HL-60 (cell line): Measurements from ENCODE around the gene ATP5MC3.

Experiments
- DNase-seq, 2 experiments: peaks; one replicate each; pipeline ENCODE4 v3.0.0-alpha.2; 2010 to 2020; ENCODE audit warnings: low read depth in 1 of 2, low spot score in 1 of 2
- H3K27ac ChIP-seq: fragments of 250-450 bp; sonication (Bioruptor Pico); replicated peaks from 2 replicates; pipeline ENCODE4 v1.5.1; 2020; ENCODE audit warnings: mild to moderate bottlenecking, moderate library complexity
- H3K27me3 ChIP-seq: fragments of 250-450 bp; sonication (Bioruptor Pico); 2 replicates; pipeline ENCODE4 v1.5.1; 2021; ENCODE audit warnings: mild to moderate bottlenecking, moderate library complexity; ENCODE audit not compliant: insufficient read depth, poor library complexity, severe bottlenecking
- H3K4me3 ChIP-seq: replicated peaks from 2 replicates; pipeline ENCODE4 v1.5.1; 2011; ENCODE audit warnings: mild to moderate bottlenecking, control low read depth, low read length; ENCODE audit not compliant: insufficient read depth
- CTCF ChIP-seq: IDR thresholded peaks from one replicate; pipeline ENCODE4 v1.5.1; 2011; ENCODE audit warnings: low read length, control low read depth, inconsistent platforms; ENCODE audit not compliant: insufficient read depth
- GABPA ChIP-seq: IDR thresholded peaks from 2 replicates; pipeline ENCODE4 v1.6.1; 2012; ENCODE audit warnings: low read depth
- POLR2AphosphoS5 ChIP-seq: IDR thresholded peaks from 2 replicates; pipeline ENCODE4 v1.6.1; 2012; ENCODE audit warnings: low read depth
- REST ChIP-seq: IDR thresholded peaks from 2 replicates; pipeline ENCODE4 v1.6.1; 2012; ENCODE audit warnings: low read depth; ENCODE audit not compliant: insufficient replicate concordance
- SPI1 ChIP-seq: IDR thresholded peaks from 2 replicates; pipeline ENCODE4 v1.6.1; 2012; ENCODE audit warnings: low read depth, mild to moderate bottlenecking, borderline replicate concordance

ATP5MC3 gene

DNA sequence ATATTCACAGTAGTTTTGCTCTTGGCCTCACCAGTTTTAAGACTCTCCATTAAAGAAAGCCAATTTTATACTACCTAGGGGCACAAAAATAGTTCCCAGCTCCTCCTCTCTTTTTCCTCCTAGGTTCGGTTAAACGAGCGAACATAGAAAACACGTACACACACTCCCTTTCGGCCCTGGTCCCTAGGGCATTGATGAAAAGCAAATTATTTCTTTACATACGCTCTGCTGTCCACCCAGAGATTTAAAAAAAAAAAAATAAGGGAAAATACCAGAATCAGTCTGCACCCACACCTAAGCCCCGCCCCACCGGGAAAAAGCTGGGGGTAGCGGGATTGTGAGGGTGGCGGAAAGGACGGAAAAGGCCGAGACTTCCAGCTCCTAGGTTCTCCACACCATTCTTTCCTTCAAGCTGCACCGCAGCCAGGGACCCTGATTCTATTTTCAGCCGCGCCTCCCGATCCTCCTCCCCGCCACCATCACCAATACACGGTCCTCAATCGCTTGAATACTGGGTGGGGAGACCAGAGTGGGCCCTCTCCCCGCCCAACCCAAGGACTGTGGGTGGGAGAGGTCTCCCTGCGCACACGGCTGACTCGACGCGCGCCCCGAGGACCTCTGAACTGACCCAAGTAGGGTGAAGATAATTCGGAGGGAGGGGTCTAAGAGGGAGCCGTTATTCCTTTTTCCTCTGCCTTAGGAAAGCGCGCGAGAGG, 14.3 kb downstream of the ATP5MC3 start:
- Histone ChIP-seq H3K27ac (peak overlapping the region; percentile 97), H3K4me3 (peak overlapping the region; percentile 76), H3K27me3 (no peaks in the 10 kb centered on the region)
- peak in 1 of 2 experiments; percentile 5 for DNase-seq
- TF ChIP-seq REST: no peak
- no peak for TF ChIP-seq POLR2AphosphoS5
- no peak for TF ChIP-seq SPI1
- no peak for TF ChIP-seq GABPA
- TF ChIP-seq CTCF: no peak

DNA sequence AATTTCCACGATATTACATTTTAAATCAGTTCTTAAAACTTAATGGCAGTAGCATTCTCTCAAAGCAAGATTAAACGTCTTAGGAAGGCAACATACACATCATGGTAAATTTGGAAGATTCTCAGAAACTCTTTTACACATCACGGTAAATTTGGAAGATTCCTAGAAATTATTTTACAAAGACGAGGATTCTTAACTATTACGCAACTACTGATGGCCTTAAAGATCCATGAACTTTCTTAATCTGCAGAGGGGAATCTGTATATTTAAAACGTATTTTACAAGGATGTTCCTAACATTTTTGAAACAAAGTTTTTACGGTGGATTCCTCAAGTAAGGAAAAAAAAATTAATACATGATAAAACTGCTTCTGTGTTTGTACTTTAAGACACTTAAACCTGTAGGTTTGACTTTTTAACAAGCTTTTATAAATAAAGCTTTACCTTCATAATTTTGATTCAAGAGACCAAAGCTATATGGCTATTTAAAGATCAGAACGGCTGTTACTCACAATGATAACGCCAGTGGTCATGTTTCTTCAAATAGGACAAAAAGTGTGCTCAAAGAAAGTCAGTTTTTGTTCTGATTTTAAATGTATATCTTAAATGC, 15.2 kb downstream of the ATP5MC3 start:
- H3K4me3 ChIP-seq: peak overlapping the region; percentile 76
- no peak for DNase-seq
- no peaks in the 10 kb centered on the region for H3K27me3 ChIP-seq
- no peak for TF ChIP-seq REST
- TF ChIP-seq GABPA: no peak
- TF ChIP-seq POLR2AphosphoS5: no peak
- no peak for TF ChIP-seq CTCF
- TF ChIP-seq SPI1: no peak
- H3K27ac ChIP-seq: no peak overlapping the region; the same call in 1 of the 2 replicates

DNA sequence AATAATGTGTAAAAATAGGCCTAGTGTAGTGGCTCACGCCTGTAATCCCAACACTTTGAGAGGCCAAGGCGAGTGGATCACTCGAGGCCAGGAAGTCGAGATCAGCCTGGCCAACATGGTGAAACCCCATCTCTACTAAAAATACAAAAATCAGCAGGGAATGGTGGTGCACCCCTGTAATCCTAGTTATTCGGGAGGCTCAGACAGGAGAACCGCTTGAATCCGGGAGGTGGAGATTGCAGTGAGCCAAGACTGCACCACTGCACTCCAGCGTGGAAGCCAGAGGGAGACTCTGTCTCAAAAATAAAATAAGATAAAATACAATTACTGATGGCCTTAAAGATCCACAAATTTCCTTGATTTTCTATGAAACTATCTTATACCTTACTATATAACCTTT, 17.3 kb downstream of the ATP5MC3 start:
- H3K4me3 ChIP-seq: no peak overlapping the region
- TF ChIP-seq GABPA (no peak), CTCF (no peak), SPI1 (no peak)
- H3K27me3 ChIP-seq: no peaks in the 10 kb centered on the region
- DNase-seq: no peak
- H3K27ac ChIP-seq: no peak overlapping the region

GRCh38 chr2:175158894-175159293, 22.6 kb downstream of the ATP5MC3 start:
- no peak overlapping the region for H3K27ac ChIP-seq
- no peaks in the 10 kb centered on the region for H3K27me3 ChIP-seq
- DNase-seq: no peak
- TF ChIP-seq SPI1: no peak
- TF ChIP-seq REST: no peak
- TF ChIP-seq CTCF: no peak
- TF ChIP-seq GABPA: no peak
- no peak for TF ChIP-seq POLR2AphosphoS5
- no peak overlapping the region for H3K4me3 ChIP-seq
